GM23338 (cell line): ENCODE measurements around the gene TCTN1. TPM values are rescaled to one million over a fixed set of nuclear protein-coding genes. Genes with fewer than 3 reads are reported as not detected.

ENCODE experiments used
- ATAC-seq: fragments of 200-7000 bp; cut with Tn5 transposase; 3 replicates; pipeline ENCODE4 v1.9.1; 2020
- DNase-seq: peaks from one replicate; pipeline ENCODE4 v3.0.0-alpha.2; 2015; ENCODE audit warnings: low spot score
- H2AFZ ChIP-seq: fragments of 200-600 bp; sonication (generic); 2 replicates; pipeline ENCODE4 v1.8.0; 2016; ENCODE audit warnings: antibody characterized with exemption, mild to moderate bottlenecking, moderate library complexity
- H3F3A ChIP-seq: fragments of 200-600 bp; sonication (generic); replicated peaks from 2 replicates; pipeline ENCODE4 v1.8.0; 2017; ENCODE audit warnings: antibody characterized with exemption, mixed run types, low read depth
- H3K27ac ChIP-seq: fragments of 200-600 bp; sonication (generic); 2 replicates; pipeline ENCODE4 v1.6.1; 2016; ENCODE audit warnings: low read depth
- H3K27me3 ChIP-seq: fragments of 200-600 bp; sonication (generic); 2 replicates; pipeline ENCODE4 v1.8.0; 2016; ENCODE audit warnings: mild to moderate bottlenecking, mixed run types, moderate library complexity; ENCODE audit not compliant: insufficient read depth
- H3K36me3 ChIP-seq: fragments of 200-600 bp; sonication (generic); 2 replicates; pipeline ENCODE4 v1.8.0; 2016; ENCODE audit warnings: mild to moderate bottlenecking; ENCODE audit not compliant: insufficient read depth
- H3K4me1 ChIP-seq: fragments of 200-600 bp; sonication (generic); 2 replicates; pipeline ENCODE4 v1.8.0; 2016; ENCODE audit warnings: mild to moderate bottlenecking, moderate library complexity; ENCODE audit not compliant: insufficient read depth
- H3K4me2 ChIP-seq: fragments of 200-600 bp; sonication (generic); 2 replicates; pipeline ENCODE4 v1.7.1; 2017; ENCODE audit warnings: mixed run types
- H3K4me3 ChIP-seq: fragments of 200-600 bp; sonication (generic); 2 replicates; pipeline ENCODE4 v1.6.1; 2016; ENCODE audit warnings: mixed run types
- H3K79me2 ChIP-seq: fragments of 200-600 bp; sonication (generic); replicated peaks from 2 replicates; pipeline ENCODE4 v1.8.0; 2017; ENCODE audit warnings: mild to moderate bottlenecking; ENCODE audit not compliant: insufficient read depth
- H3K9me2 ChIP-seq: fragments of 200-600 bp; sonication (generic); 2 replicates; pipeline ENCODE4 v1.8.0; 2017; ENCODE audit not compliant: insufficient read depth
- H4K20me1 ChIP-seq: fragments of 200-600 bp; sonication (generic); replicated peaks from 2 replicates; pipeline ENCODE4 v1.8.0; 2017; ENCODE audit warnings: mild to moderate bottlenecking; ENCODE audit not compliant: insufficient read depth
- H3K27ac Mint-ChIP-seq: 2 replicates; pipeline ENCODE4 v1.8.0; 2020; ENCODE audit warnings: inconsistent platforms, mild to moderate bottlenecking, moderate library complexity, mixed read lengths
- H3K27me3 Mint-ChIP-seq: 3 replicates; pipeline ENCODE4 v1.8.0; 2022; ENCODE audit warnings: low read depth, mild to moderate bottlenecking, moderate library complexity, mixed read lengths, inconsistent platforms; ENCODE audit not compliant: insufficient read depth, poor library complexity
- H3K36me3 Mint-ChIP-seq: 3 replicates; pipeline ENCODE4 v1.8.0; 2021; ENCODE audit warnings: low read depth, mild to moderate bottlenecking, inconsistent platforms, moderate library complexity, mixed read lengths
- H3K4me1 Mint-ChIP-seq: 3 replicates; pipeline ENCODE4 v1.8.0; 2020; ENCODE audit warnings: mild to moderate bottlenecking, inconsistent platforms, mixed read lengths
- H3K4me3 Mint-ChIP-seq: 3 replicates; pipeline ENCODE4 v1.8.0; 2021; ENCODE audit warnings: moderate library complexity, mild to moderate bottlenecking, inconsistent platforms, mixed read lengths
- H3K9me3 Mint-ChIP-seq: 3 replicates; pipeline ENCODE4 v1.8.0; 2020; ENCODE audit warnings: moderate library complexity, mild to moderate bottlenecking, inconsistent platforms, mixed read lengths
- CREB1 ChIP-seq: fragments of 250-450 bp; sonication (Bioruptor Pico); IDR thresholded peaks from 2 replicates; pipeline ENCODE4 v1.5.0; 2020; ENCODE audit warnings: low read depth, mild to moderate bottlenecking, moderate library complexity
- EZH2 ChIP-seq: fragments of 200-600 bp; sonication (generic); IDR thresholded peaks from one replicate; pipeline ENCODE4 v1.8.0; 2017; ENCODE audit warnings: antibody characterized with exemption, mild to moderate bottlenecking, low read depth; ENCODE audit not compliant: unreplicated experiment
- JUNB ChIP-seq: IDR thresholded peaks from one replicate; pipeline ENCODE4 v1.6.1; 2016; ENCODE audit warnings: antibody characterized with exemption; ENCODE audit not compliant: unreplicated experiment
- NANOG ChIP-seq: IDR thresholded peaks from 2 replicates; pipeline ENCODE4 v1.6.1; 2016; ENCODE audit warnings: antibody characterized with exemption, borderline replicate concordance
- STAT1 ChIP-seq: IDR thresholded peaks from one replicate; pipeline ENCODE4 v1.6.1; 2016; ENCODE audit warnings: antibody characterized with exemption; ENCODE audit not compliant: unreplicated experiment
- ZNF114 ChIP-seq: fragments of 250-450 bp; sonication (Bioruptor Pico); IDR thresholded peaks from 2 replicates; pipeline ENCODE4 v1.5.0; 2020; ENCODE audit warnings: mild to moderate bottlenecking, moderate library complexity
- ZNF331 ChIP-seq: fragments of 250-450 bp; sonication (Bioruptor Pico); IDR thresholded peaks from 2 replicates; pipeline ENCODE4 v1.5.0; 2020; ENCODE audit warnings: low read depth, mild to moderate bottlenecking, moderate library complexity
- polyA plus RNA-seq: library from polyadenylated mRNA; unstranded; fragments of >200 nt; fragmentation: Nextera tagmentation; extraction: Ambion mirVana; gene quantifications from 2 replicates; pipeline ENCODE4 v1.2.1, GENCODE V29; 2016
- total RNA-seq: library from RNA; depleted of rRNA; stranded (reverse); fragments of >200 nt; shearing (Covaris generic); gene quantifications from 2 replicates; pipeline ENCODE4 v1.2.3, GENCODE V29; 2014
- TF ChIP-seq, protein P1 (sequence below): IDR thresholded peaks from 2 replicates; pipeline ENCODE4 v1.6.1; 2016; ENCODE audit warnings: antibody characterized with exemption
- TF ChIP-seq, protein P2 (sequence below): IDR thresholded peaks from one replicate; pipeline ENCODE4 v1.6.1; 2018; ENCODE audit warnings: antibody characterized with exemption; ENCODE audit not compliant: unreplicated experiment
- TF ChIP-seq, protein P3 (sequence below), 2 experiments: fragments of 200-600 bp in 1 of 2; sonication (generic) in 1 of 2; conservative IDR thresholded peaks; 2 replicates each; pipeline versions ENCODE4 v1.5.1 to v1.6.1; 2016 to 2017; ENCODE audit warnings: antibody characterized with exemption in 2 of 2, low read depth in 2 of 2, mild to moderate bottlenecking in 2 of 2, moderate library complexity in 1 of 2

The TCTN1 gene
- total and polyA plus RNA-seq, 2 experiments from 2014 or later: 10.6 to 12.4 TPM

DNA sequence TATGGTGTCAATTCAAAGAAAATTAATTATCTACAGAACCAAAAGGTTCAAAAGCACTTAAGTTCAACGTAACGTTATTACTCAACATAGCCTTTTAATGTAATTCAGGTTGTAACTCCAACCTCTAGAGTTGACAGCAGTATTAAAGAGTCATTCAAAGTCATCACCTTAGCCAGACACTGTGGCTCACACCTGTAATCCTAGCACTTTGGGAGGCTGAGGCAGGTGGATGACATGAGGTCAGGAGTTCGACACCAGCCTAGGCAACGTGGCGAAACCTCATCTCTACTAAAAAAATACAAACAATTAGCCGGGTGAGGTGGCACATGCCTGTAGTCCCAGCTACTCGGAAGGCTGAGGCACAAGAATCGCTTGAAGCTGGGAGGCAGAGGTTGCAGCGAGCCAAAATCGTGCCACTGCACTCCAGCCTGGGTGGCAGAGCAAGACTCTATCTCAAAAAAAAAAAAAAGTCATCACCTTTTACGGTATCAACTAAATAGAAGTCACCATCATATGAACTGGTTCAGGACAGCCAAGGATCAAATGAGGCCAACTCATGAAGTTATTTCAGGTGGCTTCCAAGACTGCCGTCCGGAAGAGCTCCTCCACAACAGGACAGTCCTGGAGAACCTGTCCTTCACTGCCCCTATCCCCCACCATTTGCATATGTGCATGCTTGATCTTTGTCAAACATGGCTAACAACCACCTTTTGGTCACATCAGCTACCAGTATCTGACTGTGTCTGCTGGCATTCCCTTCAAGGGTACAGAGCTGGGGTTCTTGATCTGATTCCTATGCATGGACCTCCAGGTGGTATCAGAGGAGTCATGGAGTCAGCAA, 35.0 kb upstream of the TCTN1 start:
- H3K27ac Mint-ChIP-seq: 0 out of 2 replicates have a peak overlapping the region, but pooled peaks have one; percentile 51

DNA sequence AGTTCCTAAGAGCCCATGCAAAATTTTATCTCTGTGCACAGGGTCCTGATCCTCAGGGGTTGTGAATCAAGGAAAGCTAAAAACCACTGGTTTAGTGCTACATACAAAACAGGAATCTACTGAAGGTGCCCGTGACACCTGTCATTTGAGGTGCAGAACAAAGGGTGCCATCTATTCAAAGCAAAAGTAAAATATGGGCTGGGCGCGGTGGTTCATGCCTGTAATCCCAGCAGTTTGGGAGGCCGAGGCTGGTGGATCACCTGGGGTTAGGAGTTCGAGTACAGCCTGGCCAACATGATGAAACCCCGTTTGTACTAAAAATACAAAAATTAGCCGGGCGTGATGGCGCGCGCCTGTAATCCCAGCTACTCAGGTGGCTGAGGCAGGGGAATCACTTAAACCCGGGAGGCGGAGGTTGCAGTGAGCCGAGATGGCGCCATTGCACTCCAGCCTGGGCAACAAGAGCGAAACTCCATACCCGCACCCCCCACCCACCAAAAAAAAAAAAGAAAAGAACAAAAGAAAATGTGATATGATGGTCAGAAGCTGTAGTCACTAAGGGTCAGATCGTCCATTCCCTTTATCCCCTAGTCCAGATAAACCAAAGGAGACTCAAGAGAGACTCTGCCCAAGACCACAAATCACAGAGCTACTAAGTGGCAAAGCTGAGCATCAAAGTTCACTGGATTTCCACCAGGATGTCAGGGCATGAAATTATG, 34.2 kb upstream of the TCTN1 start:
- Mint-ChIP-seq H3K36me3 (no peaks in the 10 kb centered on the region; the same call in 2 of the 3 replicates), H3K27ac (0 out of 2 replicates have a peak overlapping the region, but pooled peaks have one; percentile 51), H3K9me3 (no peaks in the 10 kb centered on the region), H3K27me3 (peaks cover 20% of the 10 kb centered on the region), H3K4me3 (peak overlapping the region; percentile 23; the same call in 2 of the 3 replicates), H3K4me1 (peaks cover 42% of the 10 kb centered on the region)
- Histone ChIP-seq H3K4me3 (no peak overlapping the region; the same call in 1 of the 2 replicates), H2AFZ (no peak overlapping the region), H4K20me1 (peaks cover 59% of the 10 kb centered on the region), H3K79me2 (peaks cover 81% of the 10 kb centered on the region), H3K4me1 (peaks cover 27% of the 10 kb centered on the region), H3K27ac (no peak overlapping the region), H3K36me3 (no peaks in the 10 kb centered on the region), H3K27me3 (no peaks in the 10 kb centered on the region), H3F3A (no peaks in the 10 kb centered on the region), H3K9me2 (no peaks in the 10 kb centered on the region), H3K4me2 (peak overlapping the region; percentile 62)
- ATAC-seq: no peak
- DNase-seq: no peak
- TF ChIP-seq, protein P1, sequence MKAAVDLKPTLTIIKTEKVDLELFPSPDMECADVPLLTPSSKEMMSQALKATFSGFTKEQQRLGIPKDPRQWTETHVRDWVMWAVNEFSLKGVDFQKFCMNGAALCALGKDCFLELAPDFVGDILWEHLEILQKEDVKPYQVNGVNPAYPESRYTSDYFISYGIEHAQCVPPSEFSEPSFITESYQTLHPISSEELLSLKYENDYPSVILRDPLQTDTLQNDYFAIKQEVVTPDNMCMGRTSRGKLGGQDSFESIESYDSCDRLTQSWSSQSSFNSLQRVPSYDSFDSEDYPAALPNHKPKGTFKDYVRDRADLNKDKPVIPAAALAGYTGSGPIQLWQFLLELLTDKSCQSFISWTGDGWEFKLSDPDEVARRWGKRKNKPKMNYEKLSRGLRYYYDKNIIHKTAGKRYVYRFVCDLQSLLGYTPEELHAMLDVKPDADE: no peak
- no peak for TF ChIP-seq EZH2
- TF ChIP-seq, protein P2, sequence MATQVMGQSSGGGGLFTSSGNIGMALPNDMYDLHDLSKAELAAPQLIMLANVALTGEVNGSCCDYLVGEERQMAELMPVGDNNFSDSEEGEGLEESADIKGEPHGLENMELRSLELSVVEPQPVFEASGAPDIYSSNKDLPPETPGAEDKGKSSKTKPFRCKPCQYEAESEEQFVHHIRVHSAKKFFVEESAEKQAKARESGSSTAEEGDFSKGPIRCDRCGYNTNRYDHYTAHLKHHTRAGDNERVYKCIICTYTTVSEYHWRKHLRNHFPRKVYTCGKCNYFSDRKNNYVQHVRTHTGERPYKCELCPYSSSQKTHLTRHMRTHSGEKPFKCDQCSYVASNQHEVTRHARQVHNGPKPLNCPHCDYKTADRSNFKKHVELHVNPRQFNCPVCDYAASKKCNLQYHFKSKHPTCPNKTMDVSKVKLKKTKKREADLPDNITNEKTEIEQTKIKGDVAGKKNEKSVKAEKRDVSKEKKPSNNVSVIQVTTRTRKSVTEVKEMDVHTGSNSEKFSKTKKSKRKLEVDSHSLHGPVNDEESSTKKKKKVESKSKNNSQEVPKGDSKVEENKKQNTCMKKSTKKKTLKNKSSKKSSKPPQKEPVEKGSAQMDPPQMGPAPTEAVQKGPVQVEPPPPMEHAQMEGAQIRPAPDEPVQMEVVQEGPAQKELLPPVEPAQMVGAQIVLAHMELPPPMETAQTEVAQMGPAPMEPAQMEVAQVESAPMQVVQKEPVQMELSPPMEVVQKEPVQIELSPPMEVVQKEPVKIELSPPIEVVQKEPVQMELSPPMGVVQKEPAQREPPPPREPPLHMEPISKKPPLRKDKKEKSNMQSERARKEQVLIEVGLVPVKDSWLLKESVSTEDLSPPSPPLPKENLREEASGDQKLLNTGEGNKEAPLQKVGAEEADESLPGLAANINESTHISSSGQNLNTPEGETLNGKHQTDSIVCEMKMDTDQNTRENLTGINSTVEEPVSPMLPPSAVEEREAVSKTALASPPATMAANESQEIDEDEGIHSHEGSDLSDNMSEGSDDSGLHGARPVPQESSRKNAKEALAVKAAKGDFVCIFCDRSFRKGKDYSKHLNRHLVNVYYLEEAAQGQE: no peak
- no peak for TF ChIP-seq CREB1 (CRISPR knock-in tag)
- no peak for TF ChIP-seq JUNB
- TF ChIP-seq ZNF114 (CRISPR knock-in tag): no peak
- TF ChIP-seq, protein P3, sequence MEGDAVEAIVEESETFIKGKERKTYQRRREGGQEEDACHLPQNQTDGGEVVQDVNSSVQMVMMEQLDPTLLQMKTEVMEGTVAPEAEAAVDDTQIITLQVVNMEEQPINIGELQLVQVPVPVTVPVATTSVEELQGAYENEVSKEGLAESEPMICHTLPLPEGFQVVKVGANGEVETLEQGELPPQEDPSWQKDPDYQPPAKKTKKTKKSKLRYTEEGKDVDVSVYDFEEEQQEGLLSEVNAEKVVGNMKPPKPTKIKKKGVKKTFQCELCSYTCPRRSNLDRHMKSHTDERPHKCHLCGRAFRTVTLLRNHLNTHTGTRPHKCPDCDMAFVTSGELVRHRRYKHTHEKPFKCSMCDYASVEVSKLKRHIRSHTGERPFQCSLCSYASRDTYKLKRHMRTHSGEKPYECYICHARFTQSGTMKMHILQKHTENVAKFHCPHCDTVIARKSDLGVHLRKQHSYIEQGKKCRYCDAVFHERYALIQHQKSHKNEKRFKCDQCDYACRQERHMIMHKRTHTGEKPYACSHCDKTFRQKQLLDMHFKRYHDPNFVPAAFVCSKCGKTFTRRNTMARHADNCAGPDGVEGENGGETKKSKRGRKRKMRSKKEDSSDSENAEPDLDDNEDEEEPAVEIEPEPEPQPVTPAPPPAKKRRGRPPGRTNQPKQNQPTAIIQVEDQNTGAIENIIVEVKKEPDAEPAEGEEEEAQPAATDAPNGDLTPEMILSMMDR (conservative IDR thresholded peaks at IDR 0.05; ENCODE audit: low read depth in 2 of 2): no peak
- no peak for TF ChIP-seq NANOG

More for the DNA sequence above, 35.0 kb upstream of the TCTN1 start:
- peaks cover 62% of the 10 kb centered on the region for H4K20me1 ChIP-seq
- H3K4me3 ChIP-seq: no peak overlapping the region; the same call in 1 of the 2 replicates
- H3K79me2 ChIP-seq: peaks cover 88% of the 10 kb centered on the region
- H3K36me3 ChIP-seq: no peaks in the 10 kb centered on the region
- peaks cover 18% of the 10 kb centered on the region for H3K27me3 Mint-ChIP-seq
- peak overlapping the region; percentile 23; the same call in 2 of the 3 replicates for H3K4me3 Mint-ChIP-seq
- no peaks in the 10 kb centered on the region for H3K27me3 ChIP-seq
- H3K4me1 ChIP-seq: peaks cover 19% of the 10 kb centered on the region
- no peaks in the 10 kb centered on the region for H3K9me2 ChIP-seq
- H3F3A ChIP-seq: no peaks in the 10 kb centered on the region
- ATAC-seq: no peak
- no peak overlapping the region for H3K27ac ChIP-seq
- H3K4me1 Mint-ChIP-seq: peaks cover 35% of the 10 kb centered on the region
- no peak overlapping the region for H2AFZ ChIP-seq
- TF ChIP-seq EZH2: no peak
- TF ChIP-seq ZNF331 (CRISPR knock-in tag): no peak
- TF ChIP-seq, protein P1: no peak
- TF ChIP-seq STAT1: no peak
- no peak for TF ChIP-seq JUNB
- no peaks in the 10 kb centered on the region for H3K9me3 Mint-ChIP-seq
- H3K36me3 Mint-ChIP-seq: no peaks in the 10 kb centered on the region; the same call in 2 of the 3 replicates
- DNase-seq: no peak
- peak overlapping the region; percentile 62 for H3K4me2 ChIP-seq
